Fibroblast of lung (primary cell): ENCODE measurements around the gene BCO1. TPM values are rescaled to one million over a fixed set of nuclear protein-coding genes. Genes with fewer than 3 reads are reported as not detected.

Experiments
- DNase-seq, 2 donors: peaks; one replicate each; pipeline versions ENCODE4 v3.0.0 to v3.0.0-alpha.2; 2010; ENCODE audit warnings: low read depth in 2 of 2
- H2AFZ ChIP-seq: 2 replicates; pipeline ENCODE4 v1.5.1; 2012; ENCODE audit warnings: low read length, control low read depth, inconsistent platforms
- H3K27ac ChIP-seq: 2 replicates; pipeline ENCODE4 v1.5.1; 2011; ENCODE audit warnings: low read length, control low read depth; ENCODE audit not compliant: insufficient read depth
- H3K27me3 ChIP-seq: 2 replicates; pipeline ENCODE4 v1.5.1; 2011; ENCODE audit warnings: mild to moderate bottlenecking, low read length; ENCODE audit not compliant: control insufficient read depth, insufficient read depth
- H3K36me3 ChIP-seq: 2 replicates; pipeline ENCODE4 v1.5.1; 2011; ENCODE audit warnings: low read length; ENCODE audit not compliant: control insufficient read depth, insufficient read depth
- H3K4me1 ChIP-seq: 2 replicates; pipeline ENCODE4 v1.5.1; 2011; ENCODE audit warnings: low read length; ENCODE audit not compliant: control insufficient read depth, insufficient read depth; ENCODE audit errors: extremely low read depth
- H3K4me2 ChIP-seq: 2 replicates; pipeline ENCODE4 v1.5.1; 2011; ENCODE audit warnings: low read length, control low read depth; ENCODE audit not compliant: insufficient read depth; ENCODE audit errors: extremely low read depth
- H3K4me3 ChIP-seq, 4 experiments: fragments of 200-600 bp in 1 of 4; sonication (generic) in 1 of 4; replicated peaks in 1 of 4; 2 replicates each; pipeline ENCODE4 v1.5.1; 2011 to 2016; ENCODE audit warnings: low read length in 4 of 4, low read depth in 3 of 4, mild to moderate bottlenecking in 3 of 4, control low read depth in 2 of 4, inconsistent platforms in 1 of 4, mixed read lengths in 1 of 4; ENCODE audit not compliant: insufficient read depth in 1 of 4; ENCODE audit errors: control extremely low read depth in 1 of 4
- H3K79me2 ChIP-seq: 2 replicates; pipeline ENCODE4 v1.5.1; 2012; ENCODE audit warnings: mild to moderate bottlenecking, low read length, inconsistent platforms; ENCODE audit not compliant: control insufficient read depth, insufficient read depth
- H3K9ac ChIP-seq: 2 replicates; pipeline ENCODE4 v1.5.1; 2011; ENCODE audit warnings: mild to moderate bottlenecking, low read length, control low read depth; ENCODE audit not compliant: insufficient read depth
- H3K9me3 ChIP-seq: 2 replicates; pipeline ENCODE4 v1.5.1; 2012; ENCODE audit warnings: low read depth, low read length; ENCODE audit not compliant: control insufficient read depth, insufficient read depth
- H4K20me1 ChIP-seq: 2 replicates; pipeline ENCODE4 v1.5.1; 2011; ENCODE audit warnings: low read length; ENCODE audit not compliant: control insufficient read depth, insufficient read depth; ENCODE audit errors: extremely low read depth
- CTCF ChIP-seq, 2 donors: IDR thresholded peaks in 1 of 2; conservative IDR thresholded peaks in 1 of 2; 1 replicate in 1 of 2; 2 replicates in 1 of 2; pipeline ENCODE4 v1.5.1; 2011 to 2012; ENCODE audit warnings: low read length in 2 of 2, control low read depth in 1 of 2, inconsistent platforms in 1 of 2, low read depth in 1 of 2, mild to moderate bottlenecking in 1 of 2
- EZH2 ChIP-seq: IDR thresholded peaks from 2 replicates; pipeline ENCODE4 v1.5.1; 2012; ENCODE audit warnings: low read length, control low read depth, mild to moderate bottlenecking; ENCODE audit errors: missing control alignments
- polyA plus RNA-seq, 2 donors: library from polyadenylated mRNA; depleted of rRNA in 1 of 2; stranded (reverse) in 1 of 2; unstranded in 1 of 2; fragments of >200 nt; gene quantifications; 2 replicates each; pipeline ENCODE4 v1.2.1, GENCODE V29; 2011 to 2012; ENCODE audit warnings: missing spikeins in 1 of 2
- total RNA-seq: library from RNA; depleted of rRNA; stranded (reverse); fragments of >200 nt; gene quantifications from 2 replicates; pipeline ENCODE4 v1.2.1, GENCODE V29; 2014

BCO1 gene
- total and polyA plus RNA-seq, 2 donors (not counting 1 experiment from before 2014, with no cell fraction given): under 0.01 to 0.05 TPM

- Histone ChIP-seq H3K79me2 (no peaks in the 10 kb centered on the region), H3K27me3 (no peaks in the 10 kb centered on the region), H2AFZ (no peak overlapping the region), H3K4me3 (no peak overlapping the region), H3K4me2 (no peak overlapping the region), H3K9me3 (no peaks in the 10 kb centered on the region), H3K9ac (no peak overlapping the region), H4K20me1 (no peaks in the 10 kb centered on the region), H3K27ac (no peak overlapping the region), H3K4me1 (no peaks in the 10 kb centered on the region), H3K36me3 (no peaks in the 10 kb centered on the region)
- no peak for DNase-seq
- TF ChIP-seq EZH2 (no peak), CTCF (conservative IDR thresholded peaks at IDR 0.05 in 1 of 2, IDR thresholded peaks at IDR 0.05 in 1 of 2; ENCODE audit: low read depth in 1 of 2, low read length in 2 of 2) (no peak)
These were observed 25.9 kb downstream of the BCO1 start for GRCh38 chr16:81264386-81264785.

GRCh38 chr16:81265052-81265451 lies 26.6 kb downstream of the BCO1 start:
- no peak for DNase-seq
- Histone ChIP-seq H3K4me1 (no peaks in the 10 kb centered on the region), H3K9ac (no peak overlapping the region), H3K9me3 (no peaks in the 10 kb centered on the region), H3K27ac (no peak overlapping the region), H3K4me3 (no peak overlapping the region), H3K4me2 (no peak overlapping the region), H3K27me3 (no peaks in the 10 kb centered on the region), H2AFZ (no peak overlapping the region), H4K20me1 (no peaks in the 10 kb centered on the region), H3K79me2 (no peaks in the 10 kb centered on the region), H3K36me3 (no peaks in the 10 kb centered on the region)
- no peak for TF ChIP-seq CTCF (conservative IDR thresholded peaks at IDR 0.05 in 1 of 2, IDR thresholded peaks at IDR 0.05 in 1 of 2; ENCODE audit: low read depth in 1 of 2, low read length in 2 of 2)
- TF ChIP-seq EZH2: no peak

- Histone ChIP-seq H4K20me1 (no peaks in the 10 kb centered on the region), H3K4me3 (no peak overlapping the region), H3K27ac (no peak overlapping the region), H3K27me3 (no peaks in the 10 kb centered on the region), H3K9ac (no peak overlapping the region), H3K36me3 (no peaks in the 10 kb centered on the region), H3K9me3 (no peaks in the 10 kb centered on the region), H2AFZ (no peak overlapping the region), H3K79me2 (no peaks in the 10 kb centered on the region), H3K4me1 (no peaks in the 10 kb centered on the region), H3K4me2 (no peak overlapping the region)
- DNase-seq: peak; percentile 63 to 80
- no peak for TF ChIP-seq EZH2
- no peak for TF ChIP-seq CTCF (conservative IDR thresholded peaks at IDR 0.05 in 1 of 2, IDR thresholded peaks at IDR 0.05 in 1 of 2; ENCODE audit: low read depth in 1 of 2, low read length in 2 of 2)
These were observed 27.4 kb downstream of the BCO1 start for GRCh38 chr16:81265658-81266451.
